ENCODE data around the gene ODF2L. TPM values are rescaled to one million over a fixed set of nuclear protein-coding genes. Genes with fewer than 3 reads are reported as not detected.

The ODF2L gene
- total and polyA plus RNA-seq, 2 donors (not counting 1 experiment from before 2014, with no cell fraction given) = 16.7 to 25.9 TPM

GRCh38 chr1:86346388-86346787 is 49.7 kb downstream of the ODF2L start:
- H3K4me3 ChIP-seq (replicated peaks in 1 of 4; ENCODE audit: control extremely low read depth in 1 of 4, insufficient read depth in 1 of 4, low read depth in 3 of 4, low read length in 4 of 4) = no peak overlapping the region
- no peak overlapping the region for H3K4me2 ChIP-seq (ENCODE audit: extremely low read depth, insufficient read depth, low read length)
- no peak overlapping the region for H3K9ac ChIP-seq (ENCODE audit: insufficient read depth, low read length)
- no peak for DNase-seq (ENCODE audit: low read depth in 2 of 2)
- no peaks in the 10 kb centered on the region for H3K4me1 ChIP-seq (ENCODE audit: control insufficient read depth, extremely low read depth, insufficient read depth, low read length)
- H3K27me3 ChIP-seq (ENCODE audit: control insufficient read depth, insufficient read depth, low read length) = no peaks in the 10 kb centered on the region
- no peaks in the 10 kb centered on the region for H3K9me3 ChIP-seq (ENCODE audit: control insufficient read depth, insufficient read depth, low read depth, low read length)
- H3K27ac ChIP-seq (ENCODE audit: insufficient read depth, low read length) = no peak overlapping the region
- no peak overlapping the region for H2AFZ ChIP-seq (ENCODE audit: low read length)
- H3K36me3 ChIP-seq (ENCODE audit: control insufficient read depth, insufficient read depth, low read length) = no peaks in the 10 kb centered on the region
- no peaks in the 10 kb centered on the region for H4K20me1 ChIP-seq (ENCODE audit: control insufficient read depth, extremely low read depth, insufficient read depth, low read length)
- TF ChIP-seq, protein P1, sequence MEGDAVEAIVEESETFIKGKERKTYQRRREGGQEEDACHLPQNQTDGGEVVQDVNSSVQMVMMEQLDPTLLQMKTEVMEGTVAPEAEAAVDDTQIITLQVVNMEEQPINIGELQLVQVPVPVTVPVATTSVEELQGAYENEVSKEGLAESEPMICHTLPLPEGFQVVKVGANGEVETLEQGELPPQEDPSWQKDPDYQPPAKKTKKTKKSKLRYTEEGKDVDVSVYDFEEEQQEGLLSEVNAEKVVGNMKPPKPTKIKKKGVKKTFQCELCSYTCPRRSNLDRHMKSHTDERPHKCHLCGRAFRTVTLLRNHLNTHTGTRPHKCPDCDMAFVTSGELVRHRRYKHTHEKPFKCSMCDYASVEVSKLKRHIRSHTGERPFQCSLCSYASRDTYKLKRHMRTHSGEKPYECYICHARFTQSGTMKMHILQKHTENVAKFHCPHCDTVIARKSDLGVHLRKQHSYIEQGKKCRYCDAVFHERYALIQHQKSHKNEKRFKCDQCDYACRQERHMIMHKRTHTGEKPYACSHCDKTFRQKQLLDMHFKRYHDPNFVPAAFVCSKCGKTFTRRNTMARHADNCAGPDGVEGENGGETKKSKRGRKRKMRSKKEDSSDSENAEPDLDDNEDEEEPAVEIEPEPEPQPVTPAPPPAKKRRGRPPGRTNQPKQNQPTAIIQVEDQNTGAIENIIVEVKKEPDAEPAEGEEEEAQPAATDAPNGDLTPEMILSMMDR (conservative IDR thresholded peaks at IDR 0.05 in 1 of 2, IDR thresholded peaks at IDR 0.05 in 1 of 2; ENCODE audit: low read depth in 1 of 2, low read length in 2 of 2) = no peak
- TF ChIP-seq EZH2 (IDR thresholded peaks at IDR 0.05; ENCODE audit: low read length, missing control alignments) = no peak
- H3K79me2 ChIP-seq (ENCODE audit: control insufficient read depth, insufficient read depth, low read length) = no peaks in the 10 kb centered on the region

GRCh38 chr1:86345042-86345441 is 51.1 kb downstream of the ODF2L start:
- Histone ChIP-seq H2AFZ (ENCODE audit: low read length) (no peak overlapping the region), H3K9ac (ENCODE audit: insufficient read depth, low read length) (no peak overlapping the region), H4K20me1 (ENCODE audit: control insufficient read depth, extremely low read depth, insufficient read depth, low read length) (no peaks in the 10 kb centered on the region), H3K4me2 (ENCODE audit: extremely low read depth, insufficient read depth, low read length) (no peak overlapping the region), H3K27me3 (ENCODE audit: control insufficient read depth, insufficient read depth, low read length) (no peaks in the 10 kb centered on the region), H3K4me3 (replicated peaks in 1 of 4; ENCODE audit: control extremely low read depth in 1 of 4, insufficient read depth in 1 of 4, low read depth in 3 of 4, low read length in 4 of 4) (no peak overlapping the region), H3K36me3 (ENCODE audit: control insufficient read depth, insufficient read depth, low read length) (no peaks in the 10 kb centered on the region), H3K27ac (ENCODE audit: insufficient read depth, low read length) (no peak overlapping the region), H3K4me1 (ENCODE audit: control insufficient read depth, extremely low read depth, insufficient read depth, low read length) (no peaks in the 10 kb centered on the region), H3K79me2 (ENCODE audit: control insufficient read depth, insufficient read depth, low read length) (no peaks in the 10 kb centered on the region), H3K9me3 (ENCODE audit: control insufficient read depth, insufficient read depth, low read depth, low read length) (no peaks in the 10 kb centered on the region)
- TF ChIP-seq, protein P1 (conservative IDR thresholded peaks at IDR 0.05 in 1 of 2, IDR thresholded peaks at IDR 0.05 in 1 of 2; ENCODE audit: low read depth in 1 of 2, low read length in 2 of 2) = no peak
- no peak for TF ChIP-seq EZH2 (IDR thresholded peaks at IDR 0.05; ENCODE audit: low read length, missing control alignments)
- no peak for DNase-seq (ENCODE audit: low read depth in 2 of 2)

- no peaks in the 10 kb centered on the region for H3K27me3 ChIP-seq (ENCODE audit: control insufficient read depth, insufficient read depth, low read length)
- no peaks in the 10 kb centered on the region for H3K36me3 ChIP-seq (ENCODE audit: control insufficient read depth, insufficient read depth, low read length)
- H3K27ac ChIP-seq (ENCODE audit: insufficient read depth, low read length) = no peak overlapping the region
Observed at GRCh38 chr1:86339906-86340305, 56.2 kb downstream of the ODF2L start.

More at GRCh38 chr1:86339906-86340305, 56.2 kb downstream of the ODF2L start:
- H3K4me2 ChIP-seq (ENCODE audit: extremely low read depth, insufficient read depth, low read length) = no peak overlapping the region
- H3K79me2 ChIP-seq (ENCODE audit: control insufficient read depth, insufficient read depth, low read length) = no peaks in the 10 kb centered on the region
- no peak overlapping the region for H3K4me3 ChIP-seq (replicated peaks in 1 of 4; ENCODE audit: control extremely low read depth in 1 of 4, insufficient read depth in 1 of 4, low read depth in 3 of 4, low read length in 4 of 4)
- TF ChIP-seq, protein P1 (conservative IDR thresholded peaks at IDR 0.05 in 1 of 2, IDR thresholded peaks at IDR 0.05 in 1 of 2; ENCODE audit: low read depth in 1 of 2, low read length in 2 of 2) = no peak
- no peak for TF ChIP-seq EZH2 (IDR thresholded peaks at IDR 0.05; ENCODE audit: low read length, missing control alignments)
- no peak overlapping the region for H2AFZ ChIP-seq (ENCODE audit: low read length)
- no peaks in the 10 kb centered on the region for H3K9me3 ChIP-seq (ENCODE audit: control insufficient read depth, insufficient read depth, low read depth, low read length)
- no peaks in the 10 kb centered on the region for H3K4me1 ChIP-seq (ENCODE audit: control insufficient read depth, extremely low read depth, insufficient read depth, low read length)
- H3K9ac ChIP-seq (ENCODE audit: insufficient read depth, low read length) = no peak overlapping the region
- DNase-seq (ENCODE audit: low read depth in 2 of 2) = no peak
- H4K20me1 ChIP-seq (ENCODE audit: control insufficient read depth, extremely low read depth, insufficient read depth, low read length) = no peaks in the 10 kb centered on the region

All from fibroblast of lung (primary cell).